NAMALWA (cell line): Measurements from ENCODE around the gene CD300A.

Experiments used
- DNase-seq: peaks from one replicate; pipeline ENCODE4 v3.0.0-alpha.2; 2015; ENCODE audit warnings: low spot score

CD300A gene

DNA sequence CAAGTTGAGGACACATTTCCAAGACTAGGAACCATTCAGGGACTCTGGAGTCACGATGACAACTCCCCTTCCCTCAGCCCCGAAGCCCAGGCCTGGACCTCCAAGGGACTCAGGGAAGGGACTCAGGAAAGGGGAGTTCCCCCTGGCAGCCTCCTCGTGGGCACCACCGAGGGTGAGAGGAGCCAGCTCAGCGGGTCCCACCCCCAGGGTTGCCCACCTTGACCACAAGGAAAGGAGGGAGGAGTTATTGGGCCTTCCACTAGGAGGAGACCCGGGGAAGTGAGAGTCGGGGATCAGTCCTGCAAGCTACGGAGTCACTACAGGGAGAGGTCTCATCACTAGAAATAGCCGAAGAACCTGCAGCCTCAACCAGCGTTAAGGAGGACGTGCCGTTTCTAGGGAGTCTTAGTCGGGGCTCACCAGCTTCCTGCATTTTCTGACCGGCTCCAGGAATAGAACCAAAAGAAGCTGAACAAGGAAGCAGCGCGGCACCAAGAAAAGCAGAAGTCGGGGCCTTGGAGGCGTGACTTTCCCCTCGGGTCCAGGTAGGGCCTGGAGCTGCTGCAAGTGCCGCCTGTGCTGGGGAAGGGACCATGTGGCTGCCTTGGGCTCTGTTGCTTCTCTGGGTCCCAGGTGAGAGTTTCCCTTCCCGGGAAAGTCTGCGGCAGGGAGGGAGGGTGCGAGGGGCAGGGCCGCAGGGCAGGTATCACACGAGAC is at the start of gene CD300A:
Gene CD300A (plus strand): TSS at position 524 of the 717 bp plus-strand sequence. CDS start 70 bp downstream, at position 594.
- no peak for DNase-seq

- DNase-seq = peak; percentile 11
These were observed 49.0 kb upstream of the CD300A start for GRCh38 chr17:74417178-74418045.

DNA sequence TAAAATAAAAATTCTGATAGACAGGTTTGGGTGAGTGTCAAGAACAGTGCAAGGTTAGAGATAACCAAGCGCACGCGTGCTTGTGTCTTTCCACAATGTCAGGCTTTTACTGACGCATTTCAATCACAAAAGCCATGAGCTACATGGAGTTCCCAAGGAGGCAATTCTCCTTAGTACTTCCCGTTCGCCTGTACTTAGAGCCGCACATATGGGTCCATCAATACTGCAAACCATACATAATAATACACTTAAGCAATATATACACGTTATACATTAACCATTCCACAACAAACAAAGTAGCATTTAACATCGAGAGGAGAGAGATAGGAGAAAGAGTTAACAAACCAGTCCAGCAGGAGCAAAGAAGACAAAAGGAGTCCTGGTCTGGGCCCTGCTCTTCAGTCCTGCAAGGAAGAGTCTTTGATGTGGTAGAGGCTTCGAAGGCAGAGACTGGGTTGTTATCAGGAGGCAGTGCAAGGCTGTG is 46.5 kb upstream of the CD300A start:
- no peak for DNase-seq

DNA sequence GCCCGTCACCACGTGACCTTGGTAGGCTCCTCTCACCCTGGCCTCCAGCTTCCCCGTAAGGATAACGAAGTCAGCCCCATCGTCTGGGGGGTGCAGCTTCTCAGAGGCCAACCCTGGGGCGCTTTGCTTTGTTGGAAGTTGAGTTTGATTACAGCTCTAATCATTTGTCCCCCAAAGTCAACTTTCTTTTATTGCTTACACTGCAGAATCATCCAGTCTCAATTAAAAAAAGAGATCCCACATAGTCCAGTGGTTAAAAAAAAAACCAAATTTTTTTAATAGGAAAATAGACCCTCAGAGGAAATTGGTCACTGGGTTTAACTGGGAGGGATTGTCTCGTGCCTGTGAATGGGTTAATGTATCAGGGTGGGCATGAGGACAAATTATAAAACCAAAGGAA is 42.3 kb upstream of the CD300A start:
- no peak for DNase-seq

GRCh38 chr17:74424657-74425056 is 41.8 kb upstream of the CD300A start:
- DNase-seq = no peak

DNA sequence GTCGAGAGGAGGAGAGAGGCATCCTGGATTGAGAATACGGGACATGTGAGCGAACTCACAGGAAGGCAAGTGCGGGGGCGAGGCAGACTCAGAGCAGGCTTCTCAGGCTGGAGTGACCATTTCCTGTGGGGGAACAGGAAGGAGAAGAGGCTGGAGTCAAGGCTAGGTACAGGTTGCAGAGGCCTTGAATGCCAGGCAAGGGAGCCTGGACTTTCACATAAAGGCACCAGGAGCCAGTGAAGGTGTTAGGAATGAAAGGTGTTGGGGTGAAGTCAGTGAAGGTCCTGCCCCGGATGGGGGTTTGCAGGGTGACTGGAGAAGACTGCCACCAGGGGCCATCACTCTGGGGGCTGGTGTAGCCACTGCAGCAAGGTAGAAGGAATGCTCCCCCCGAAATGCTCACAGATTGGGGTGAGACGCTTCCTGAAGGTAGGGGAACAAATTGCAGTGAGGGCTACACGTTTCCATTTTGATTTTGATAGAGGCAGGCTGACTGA is 39.8 kb upstream of the CD300A start:
- DNase-seq = no peak

DNA sequence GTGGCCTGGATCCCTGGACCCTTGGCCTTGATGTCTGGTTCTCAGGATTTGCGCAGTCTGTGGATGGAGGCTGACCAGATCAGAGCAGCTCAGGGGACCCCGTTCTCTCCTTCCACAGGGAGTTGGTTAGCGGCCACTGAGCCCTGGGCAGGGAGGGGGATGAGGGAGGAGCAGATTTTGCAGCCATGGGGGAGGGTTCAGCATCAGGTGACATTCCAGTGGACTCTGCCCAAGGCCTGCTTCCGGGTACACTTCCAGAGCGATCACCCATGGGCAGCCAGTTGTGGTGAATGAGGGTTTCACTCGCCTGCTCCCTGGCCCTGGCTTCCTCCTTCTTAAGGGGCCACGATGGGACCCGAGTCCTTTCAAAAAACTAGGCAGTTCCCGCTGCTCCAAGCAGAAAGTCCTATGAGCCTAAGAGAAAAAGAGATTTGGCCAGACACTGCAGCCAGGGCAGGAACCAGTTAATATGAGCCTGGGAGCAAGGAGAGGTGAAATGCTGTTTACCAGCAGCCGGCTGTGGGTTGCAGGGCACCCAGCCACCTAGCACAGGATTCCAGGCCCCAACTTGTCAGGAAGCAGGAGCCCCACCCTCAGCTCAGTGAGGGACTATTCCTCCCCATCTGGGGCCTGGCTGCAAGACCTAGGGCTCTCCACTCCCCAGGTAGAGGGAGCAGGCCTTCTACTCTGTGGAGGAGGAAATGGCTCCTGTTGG is 39.2 kb upstream of the CD300A start:
- no peak for DNase-seq

DNA sequence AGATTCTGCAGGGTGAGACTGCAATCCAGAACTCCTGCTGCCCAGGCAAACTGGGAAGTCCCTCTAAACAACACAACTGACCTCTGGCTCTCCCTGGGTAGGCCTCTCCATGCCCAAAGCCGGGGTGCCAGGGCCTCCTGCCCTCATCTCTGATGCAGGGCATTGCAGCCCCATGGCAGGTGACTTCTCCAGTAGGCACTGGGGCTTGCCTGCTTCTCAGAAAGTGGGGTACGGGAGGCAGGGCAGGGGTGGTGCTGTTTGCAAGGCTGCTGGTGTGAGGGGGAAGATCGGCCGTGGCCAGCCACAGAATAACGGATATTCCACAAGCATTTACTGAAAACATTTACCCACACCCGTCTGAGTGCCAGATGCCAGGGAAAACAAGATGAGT is 38.7 kb upstream of the CD300A start:
- no peak for DNase-seq

DNA sequence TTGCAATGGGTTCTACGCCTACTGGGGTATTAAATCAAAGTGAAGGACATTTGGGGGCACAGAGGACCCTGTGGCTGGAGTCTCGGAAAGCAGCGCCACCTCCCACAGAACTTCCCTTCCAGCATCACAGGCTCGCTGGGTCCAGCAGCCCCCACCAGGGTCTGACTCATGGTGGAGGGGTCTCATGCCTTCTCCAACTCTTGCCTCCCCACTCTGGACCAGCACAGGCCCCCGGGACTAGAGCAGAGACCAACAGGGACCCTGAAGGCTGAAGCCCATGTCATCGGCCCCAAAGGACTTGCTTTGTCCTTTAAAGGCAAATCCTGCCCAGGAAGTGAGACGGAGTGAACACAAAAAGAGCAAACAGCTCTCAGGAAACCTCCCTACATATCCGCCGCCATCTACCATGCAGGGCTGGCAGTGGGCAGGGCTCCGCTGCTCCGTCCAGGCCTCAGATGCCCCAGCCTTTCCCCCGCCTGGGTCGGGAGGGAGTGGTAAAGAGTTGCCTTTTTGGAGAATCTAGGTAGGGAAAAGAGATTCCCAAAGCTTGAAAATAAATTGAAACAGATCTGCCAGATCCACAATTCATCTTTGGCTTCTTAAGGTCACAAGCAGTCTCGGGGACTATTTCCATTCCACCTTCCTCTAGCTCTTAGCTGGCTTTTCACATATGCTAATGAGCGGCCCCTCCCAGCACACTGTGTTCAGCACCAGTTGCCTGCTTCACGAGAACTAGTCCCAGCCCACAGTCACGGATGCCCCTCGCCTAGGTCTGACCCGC is 36.6 kb upstream of the CD300A start:
- no peak for DNase-seq

DNA sequence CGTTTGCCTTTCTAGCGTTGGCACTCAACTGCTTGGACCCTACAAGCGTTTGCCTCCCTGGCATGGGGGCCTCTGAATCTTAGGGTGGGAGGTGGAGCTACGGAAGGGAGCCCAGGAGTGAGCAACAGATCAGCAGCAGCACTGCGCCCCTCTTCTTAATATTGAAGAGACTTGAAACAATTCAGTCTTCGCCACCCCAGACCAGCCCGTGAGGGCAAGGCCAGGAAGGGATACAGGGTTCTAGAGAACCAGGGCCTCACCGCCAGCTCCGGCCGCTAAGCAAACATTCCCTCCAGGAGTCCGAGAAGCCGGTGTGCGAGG is 36.1 kb upstream of the CD300A start:
- DNase-seq = no peak

GRCh38 chr17:74430706-74431567 is 35.5 kb upstream of the CD300A start:
- no peak for DNase-seq

- no peak for DNase-seq
These were observed 34.6 kb upstream of the CD300A start, which contains the start of gene GPRC5C for GRCh38 chr17:74431568-74432423. Gene GPRC5C, plus strand, starts transcription at chr17:74432088. Its CDS starts 7,689 bp downstream, at chr17:74439777.

- no peak for DNase-seq
These were observed 34.1 kb upstream of the CD300A start for GRCh38 chr17:74432424-74432690.

DNA sequence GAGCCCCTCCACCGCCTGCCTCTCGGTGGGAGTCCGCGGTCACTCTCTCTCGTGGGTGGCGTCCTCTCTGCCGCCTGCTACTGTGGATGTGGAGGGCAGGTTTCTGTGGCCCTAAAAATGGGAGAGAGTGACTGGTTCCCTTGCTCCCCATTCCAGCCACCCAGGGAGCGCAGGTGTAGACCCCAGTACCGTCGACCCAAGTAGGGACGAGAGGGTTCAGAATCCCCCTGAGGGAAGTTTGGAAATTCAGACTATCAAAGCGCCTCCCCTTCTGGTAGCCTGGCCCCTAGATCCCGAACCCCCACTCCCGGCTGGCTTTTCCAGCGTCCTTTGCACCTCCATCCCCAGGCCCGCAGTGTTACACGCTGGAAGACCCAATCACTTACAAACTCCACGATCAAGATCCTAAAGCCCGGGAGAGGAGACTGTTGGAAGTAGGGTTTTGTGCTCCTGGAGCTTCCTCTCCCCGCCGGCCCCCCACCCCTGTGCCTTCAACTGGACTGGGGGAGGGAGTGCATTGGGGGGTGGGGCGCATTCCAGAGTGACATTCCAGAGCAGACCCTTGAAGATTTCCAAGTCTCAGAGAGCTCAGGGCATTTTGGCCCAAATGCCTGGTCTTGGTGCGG is 33.6 kb upstream of the CD300A start:
- DNase-seq = no peak

DNA sequence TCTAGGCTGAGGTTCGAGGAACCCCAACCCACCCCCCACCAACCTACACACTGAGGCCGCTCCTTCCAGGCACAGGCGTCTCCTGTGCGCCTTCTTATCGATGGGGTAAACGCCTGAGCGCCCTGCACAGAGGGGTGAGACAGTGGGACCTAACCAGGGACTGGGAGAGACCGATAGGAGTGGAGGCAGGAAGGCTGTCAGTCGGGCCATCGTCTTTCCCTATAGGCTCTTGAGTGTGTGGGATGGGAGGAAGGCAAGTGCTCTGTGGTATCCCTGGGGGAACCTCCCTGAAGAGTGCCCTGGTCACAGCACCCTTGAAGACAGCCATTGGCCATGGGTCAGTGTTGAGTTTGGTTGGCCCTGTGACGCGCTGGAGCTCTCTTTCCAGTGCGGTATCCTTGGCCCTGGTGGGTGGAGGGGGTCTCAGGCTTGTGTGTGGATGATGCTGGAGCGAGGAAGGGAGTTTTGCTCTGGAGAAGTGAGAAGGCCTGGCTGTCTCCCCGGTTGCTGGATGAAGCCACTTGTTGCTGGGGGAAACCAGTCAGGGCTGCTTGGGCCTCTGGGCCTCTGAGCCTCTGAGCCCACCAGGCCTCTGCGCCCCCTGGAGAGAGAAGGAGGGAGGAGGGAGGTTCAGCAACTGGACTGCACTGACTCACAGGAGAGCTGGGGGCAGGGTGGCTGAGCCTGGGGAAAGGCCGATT is 32.9 kb upstream of the CD300A start:
- DNase-seq = no peak

DNA sequence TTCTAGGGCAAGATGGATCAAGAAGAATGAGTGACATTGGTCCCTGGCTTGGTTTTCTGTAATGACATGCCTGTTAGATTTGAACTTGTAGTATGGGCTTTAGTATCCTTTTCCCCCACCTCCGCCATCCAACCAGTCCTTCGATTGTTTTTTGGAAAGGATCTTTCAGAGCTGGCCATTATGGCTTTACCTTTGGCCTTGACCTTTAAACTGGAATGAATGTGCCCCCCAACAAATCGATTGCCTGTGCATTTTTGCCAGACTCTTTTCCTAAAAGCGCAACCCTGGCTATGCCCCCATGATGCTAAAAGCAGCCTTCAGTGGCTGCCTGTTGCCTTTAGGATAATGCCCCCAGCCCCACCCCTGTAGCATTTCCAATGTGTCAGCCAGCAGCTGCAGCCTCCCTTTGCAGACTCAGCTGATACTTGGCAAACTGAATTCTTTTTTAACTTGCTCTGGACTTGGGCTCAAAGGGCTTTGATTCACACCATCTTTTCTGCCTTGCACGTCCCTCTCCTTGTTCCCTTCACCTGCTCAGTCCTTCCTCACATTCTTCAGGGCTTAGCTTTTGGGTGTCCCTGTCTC is 30.6 kb upstream of the CD300A start:
- no peak for DNase-seq

GRCh38 chr17:74437702-74438101 is 28.7 kb upstream of the CD300A start:
- peak; percentile 48 for DNase-seq
